ENCODE measurements around the gene ADAM17. TPM values are rescaled to one million over a fixed set of nuclear protein-coding genes. Genes with fewer than 3 reads are reported as not detected.

The ADAM17 gene
- total and polyA plus RNA-seq, 10 of the 15 experiments (the other 5 are each of a cell fraction or from before 2014, with no cell fraction given) = 2.3 to 18.5 (median 13.4) TPM

DNA sequence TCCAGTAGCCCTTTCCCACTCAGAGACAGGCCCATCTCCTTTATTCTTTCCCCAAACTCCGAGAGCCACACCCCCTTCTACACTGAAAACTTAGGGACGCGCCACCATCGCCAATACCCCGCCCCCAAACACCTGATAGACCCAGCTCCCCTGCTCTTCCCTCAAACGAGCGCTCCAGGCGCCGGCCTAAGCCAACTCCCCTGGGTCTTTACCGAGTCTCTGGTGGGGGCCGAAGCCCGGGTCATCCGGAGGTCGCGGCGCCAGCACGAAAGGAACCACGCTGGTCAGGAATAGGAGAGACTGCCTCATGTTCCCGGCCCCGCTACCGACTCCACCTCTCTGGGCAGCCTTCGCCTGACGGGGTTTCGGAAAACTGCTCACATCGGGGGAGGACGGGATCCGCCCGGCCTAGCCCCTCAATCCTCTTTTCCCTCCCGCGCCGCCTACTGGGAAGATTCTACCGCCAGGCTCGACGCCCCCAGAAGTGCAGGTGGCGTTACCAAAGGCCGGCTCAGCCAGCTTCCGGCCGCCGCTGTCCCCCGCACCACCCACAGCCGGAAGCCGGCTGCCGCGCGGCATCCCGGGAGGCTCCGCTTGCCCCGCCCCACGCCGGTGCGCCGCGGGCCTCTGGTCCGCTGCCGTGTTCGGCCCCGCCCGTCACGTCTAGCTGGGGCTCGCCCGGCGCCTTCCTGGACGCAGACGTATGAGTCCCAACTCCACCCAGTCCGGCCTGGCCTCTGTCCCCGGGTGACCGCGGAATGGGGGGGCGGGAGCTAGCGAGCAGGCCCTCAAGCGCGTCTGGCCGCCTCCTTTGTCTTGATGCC, at the start of gene ADAM17 (continued):
- TF ChIP-seq, protein P1, sequence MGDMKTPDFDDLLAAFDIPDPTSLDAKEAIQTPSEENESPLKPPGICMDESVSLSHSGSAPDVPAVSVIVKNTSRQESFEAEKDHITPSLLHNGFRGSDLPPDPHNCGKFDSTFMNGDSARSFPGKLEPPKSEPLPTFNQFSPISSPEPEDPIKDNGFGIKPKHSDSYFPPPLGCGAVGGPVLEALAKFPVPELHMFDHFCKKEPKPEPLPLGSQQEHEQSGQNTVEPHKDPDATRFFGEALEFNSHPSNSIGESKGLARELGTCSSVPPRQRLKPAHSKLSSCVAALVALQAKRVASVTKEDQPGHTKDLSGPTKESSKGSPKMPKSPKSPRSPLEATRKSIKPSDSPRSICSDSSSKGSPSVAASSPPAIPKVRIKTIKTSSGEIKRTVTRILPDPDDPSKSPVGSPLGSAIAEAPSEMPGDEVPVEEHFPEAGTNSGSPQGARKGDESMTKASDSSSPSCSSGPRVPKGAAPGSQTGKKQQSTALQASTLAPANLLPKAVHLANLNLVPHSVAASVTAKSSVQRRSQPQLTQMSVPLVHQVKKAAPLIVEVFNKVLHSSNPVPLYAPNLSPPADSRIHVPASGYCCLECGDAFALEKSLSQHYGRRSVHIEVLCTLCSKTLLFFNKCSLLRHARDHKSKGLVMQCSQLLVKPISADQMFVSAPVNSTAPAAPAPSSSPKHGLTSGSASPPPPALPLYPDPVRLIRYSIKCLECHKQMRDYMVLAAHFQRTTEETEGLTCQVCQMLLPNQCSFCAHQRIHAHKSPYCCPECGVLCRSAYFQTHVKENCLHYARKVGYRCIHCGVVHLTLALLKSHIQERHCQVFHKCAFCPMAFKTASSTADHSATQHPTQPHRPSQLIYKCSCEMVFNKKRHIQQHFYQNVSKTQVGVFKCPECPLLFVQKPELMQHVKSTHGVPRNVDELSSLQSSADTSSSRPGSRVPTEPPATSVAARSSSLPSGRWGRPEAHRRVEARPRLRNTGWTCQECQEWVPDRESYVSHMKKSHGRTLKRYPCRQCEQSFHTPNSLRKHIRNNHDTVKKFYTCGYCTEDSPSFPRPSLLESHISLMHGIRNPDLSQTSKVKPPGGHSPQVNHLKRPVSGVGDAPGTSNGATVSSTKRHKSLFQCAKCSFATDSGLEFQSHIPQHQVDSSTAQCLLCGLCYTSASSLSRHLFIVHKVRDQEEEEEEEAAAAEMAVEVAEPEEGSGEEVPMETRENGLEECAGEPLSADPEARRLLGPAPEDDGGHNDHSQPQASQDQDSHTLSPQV (IDR thresholded peaks at IDR 0.05) = peak; percentile 75
- TF ChIP-seq PAX8 (IDR thresholded peaks at IDR 0.05) (no peak), SMC3 (IDR thresholded peaks at IDR 0.05; ENCODE audit: borderline replicate concordance, low read length) (no peak; the same call in 1 of the 2 replicates), IKZF1 (conservative IDR thresholded peaks at IDR 0.05) (peak; percentile 97), NR2C2 (IDR thresholded peaks at IDR 0.05; ENCODE audit: borderline replicate concordance, control insufficient read depth, insufficient read length, low read depth) (no peak), BACH1 (IDR thresholded peaks at IDR 0.05; ENCODE audit: borderline replicate concordance) (peak; percentile 90), ZNF622 (IDR thresholded peaks at IDR 0.05) (no peak), SREBF1 (IDR thresholded peaks at IDR 0.05; ENCODE audit: low read length) (no peak), RAD21 (IDR thresholded peaks at IDR 0.05; ENCODE audit: insufficient read depth, low read depth, low read length) (peak; percentile 20; the same call in 1 of the 2 replicates), BMI1 (IDR thresholded peaks at IDR 0.05; ENCODE audit: borderline replicate concordance) (no peak), SIX5 (IDR thresholded peaks at IDR 0.05; ENCODE audit: low read depth, low read length, severe bottlenecking) (no peak)
- TF ChIP-seq, protein P2, sequence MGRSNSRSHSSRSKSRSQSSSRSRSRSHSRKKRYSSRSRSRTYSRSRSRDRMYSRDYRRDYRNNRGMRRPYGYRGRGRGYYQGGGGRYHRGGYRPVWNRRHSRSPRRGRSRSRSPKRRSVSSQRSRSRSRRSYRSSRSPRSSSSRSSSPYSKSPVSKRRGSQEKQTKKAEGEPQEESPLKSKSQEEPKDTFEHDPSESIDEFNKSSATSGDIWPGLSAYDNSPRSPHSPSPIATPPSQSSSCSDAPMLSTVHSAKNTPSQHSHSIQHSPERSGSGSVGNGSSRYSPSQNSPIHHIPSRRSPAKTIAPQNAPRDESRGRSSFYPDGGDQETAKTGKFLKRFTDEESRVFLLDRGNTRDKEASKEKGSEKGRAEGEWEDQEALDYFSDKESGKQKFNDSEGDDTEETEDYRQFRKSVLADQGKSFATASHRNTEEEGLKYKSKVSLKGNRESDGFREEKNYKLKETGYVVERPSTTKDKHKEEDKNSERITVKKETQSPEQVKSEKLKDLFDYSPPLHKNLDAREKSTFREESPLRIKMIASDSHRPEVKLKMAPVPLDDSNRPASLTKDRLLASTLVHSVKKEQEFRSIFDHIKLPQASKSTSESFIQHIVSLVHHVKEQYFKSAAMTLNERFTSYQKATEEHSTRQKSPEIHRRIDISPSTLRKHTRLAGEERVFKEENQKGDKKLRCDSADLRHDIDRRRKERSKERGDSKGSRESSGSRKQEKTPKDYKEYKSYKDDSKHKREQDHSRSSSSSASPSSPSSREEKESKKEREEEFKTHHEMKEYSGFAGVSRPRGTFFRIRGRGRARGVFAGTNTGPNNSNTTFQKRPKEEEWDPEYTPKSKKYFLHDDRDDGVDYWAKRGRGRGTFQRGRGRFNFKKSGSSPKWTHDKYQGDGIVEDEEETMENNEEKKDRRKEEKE (IDR thresholded peaks at IDR 0.05) = no peak
- TF ChIP-seq, protein P3, sequence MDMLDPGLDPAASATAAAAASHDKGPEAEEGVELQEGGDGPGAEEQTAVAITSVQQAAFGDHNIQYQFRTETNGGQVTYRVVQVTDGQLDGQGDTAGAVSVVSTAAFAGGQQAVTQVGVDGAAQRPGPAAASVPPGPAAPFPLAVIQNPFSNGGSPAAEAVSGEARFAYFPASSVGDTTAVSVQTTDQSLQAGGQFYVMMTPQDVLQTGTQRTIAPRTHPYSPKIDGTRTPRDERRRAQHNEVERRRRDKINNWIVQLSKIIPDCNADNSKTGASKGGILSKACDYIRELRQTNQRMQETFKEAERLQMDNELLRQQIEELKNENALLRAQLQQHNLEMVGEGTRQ (IDR thresholded peaks at IDR 0.05; ENCODE audit: borderline replicate concordance, low read depth, low read length) = no peak
- TF ChIP-seq, protein P4, sequence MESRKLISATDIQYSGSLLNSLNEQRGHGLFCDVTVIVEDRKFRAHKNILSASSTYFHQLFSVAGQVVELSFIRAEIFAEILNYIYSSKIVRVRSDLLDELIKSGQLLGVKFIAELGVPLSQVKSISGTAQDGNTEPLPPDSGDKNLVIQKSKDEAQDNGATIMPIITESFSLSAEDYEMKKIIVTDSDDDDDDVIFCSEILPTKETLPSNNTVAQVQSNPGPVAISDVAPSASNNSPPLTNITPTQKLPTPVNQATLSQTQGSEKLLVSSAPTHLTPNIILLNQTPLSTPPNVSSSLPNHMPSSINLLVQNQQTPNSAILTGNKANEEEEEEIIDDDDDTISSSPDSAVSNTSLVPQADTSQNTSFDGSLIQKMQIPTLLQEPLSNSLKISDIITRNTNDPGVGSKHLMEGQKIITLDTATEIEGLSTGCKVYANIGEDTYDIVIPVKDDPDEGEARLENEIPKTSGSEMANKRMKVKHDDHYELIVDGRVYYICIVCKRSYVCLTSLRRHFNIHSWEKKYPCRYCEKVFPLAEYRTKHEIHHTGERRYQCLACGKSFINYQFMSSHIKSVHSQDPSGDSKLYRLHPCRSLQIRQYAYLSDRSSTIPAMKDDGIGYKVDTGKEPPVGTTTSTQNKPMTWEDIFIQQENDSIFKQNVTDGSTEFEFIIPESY (IDR thresholded peaks at IDR 0.05) = no peak

Measured in GM12878 (cell line).